HepG2 (cell line): ENCODE results near the gene OR3A3. TPM values are rescaled to one million over a fixed set of nuclear protein-coding genes. Genes with fewer than 3 reads are reported as not detected.

Source experiments
- ATAC-seq: fragments of 200-7000 bp; cut with Tn5 transposase; 3 replicates; pipeline ENCODE4 v1.9.1; 2020; ENCODE audit warnings: mild to moderate bottlenecking, moderate library complexity
- BruUV-seq: library from RNA; stranded (reverse); fragments of 400-500 nt; replicated peaks from 2 replicates; lab custom pipeline; 2021; lab: Mats Ljungman, UMichigan
- CTCF ChIA-PET: fragments of 300-600 bp; formaldehyde crosslinking; extraction: SDS; loops from one replicate; lab custom pipeline; 2021; ENCODE audit warnings: low total read pairs, inconsistent platforms, low intra/inter-chr PET ratio; lab: Yijun Ruan, JAX
- POLR2A ChIA-PET: fragments of 350-600 bp; sonication (Branson Sonifier 250); formaldehyde crosslinking; loops from one replicate; lab custom pipeline; 2020; ENCODE audit warnings: antibody characterized with exemption, inconsistent platforms; lab: Yijun Ruan, JAX
- DNase-seq: peaks from one replicate; pipeline ENCODE4 v3.0.0-alpha.2; 2015; ENCODE audit warnings: low spot score
- FAIRE-seq: peaks from 3 replicates; lab custom pipeline; 2011; peaks lifted over from hg19 to GRCh38; lab: Jason Lieb, UNC
- H2AFZ ChIP-seq: one replicate; pipeline ENCODE4 v1.6.1; 2011; ENCODE audit warnings: low read length, inconsistent platforms
- H3K27ac ChIP-seq: fragments of 300-600 bp; 3 replicates; pipeline ENCODE4 v1.8.0; 2011; ENCODE audit warnings: mixed run types, mild to moderate bottlenecking, mixed read lengths, low read length, inconsistent platforms; ENCODE audit not compliant: insufficient read depth; ENCODE audit errors: extremely low read length
- H3K27me3 ChIP-seq, 2 experiments: fragments of 200-600 bp in 1 of 2; 2 replicates in 1 of 2; 3 replicates in 1 of 2; pipeline versions ENCODE4 v1.6.0 to v1.8.0; 2011; ENCODE audit warnings: low read length in 2 of 2, mild to moderate bottlenecking in 2 of 2, moderate library complexity in 2 of 2, inconsistent platforms in 1 of 2; ENCODE audit not compliant: insufficient read depth in 2 of 2, control insufficient read depth in 1 of 2
- H3K36me3 ChIP-seq, 2 experiments: fragments of 200-600 bp in 1 of 2; replicated peaks in 1 of 2; 2 replicates in 1 of 2; 3 replicates in 1 of 2; pipeline versions ENCODE4 v1.5.1 to v1.8.0; 2011; ENCODE audit warnings: low read length in 2 of 2, inconsistent platforms in 1 of 2; ENCODE audit not compliant: insufficient read depth in 2 of 2, control insufficient read depth in 1 of 2
- H3K4me1 ChIP-seq: 2 replicates; pipeline ENCODE4 v1.5.1; 2012; ENCODE audit warnings: low read length, inconsistent platforms; ENCODE audit not compliant: insufficient read depth
- H3K4me2 ChIP-seq: 2 replicates; pipeline ENCODE4 v1.6.0; 2011; ENCODE audit warnings: low read depth, low read length, inconsistent platforms
- H3K4me3 ChIP-seq, 3 experiments: fragments of 200-600 bp in 1 of 3; sonication (generic), shearing (Covaris generic) in 1 of 3; replicated peaks in 1 of 3; 2 replicates each; pipeline ENCODE4 v1.5.1; 2011 to 2016; ENCODE audit warnings: low read length in 3 of 3, inconsistent platforms in 2 of 3, low read depth in 2 of 3, mild to moderate bottlenecking in 2 of 3, control low read depth in 1 of 3, mixed read lengths in 1 of 3; ENCODE audit not compliant: insufficient read depth in 1 of 3
- H3K79me2 ChIP-seq: one replicate; pipeline ENCODE4 v1.6.1; 2011; ENCODE audit warnings: low read length, inconsistent platforms; ENCODE audit not compliant: insufficient read depth
- H3K9ac ChIP-seq: 2 replicates; pipeline ENCODE4 v1.6.0; 2011; ENCODE audit warnings: mild to moderate bottlenecking, low read depth, low read length, inconsistent platforms; ENCODE audit not compliant: insufficient read depth
- H3K9me3 ChIP-seq: 2 replicates; pipeline ENCODE4 v1.5.1; 2012; ENCODE audit warnings: mild to moderate bottlenecking, low read length
- H4K20me1 ChIP-seq: 2 replicates; pipeline ENCODE4 v1.6.0; 2011; ENCODE audit warnings: inconsistent platforms, mild to moderate bottlenecking, low read length, moderate library complexity; ENCODE audit not compliant: insufficient read depth
- CCDC6 ChIP-seq: sonication (generic); formaldehyde crosslinking; IDR thresholded peaks from 2 replicates; pipeline ENCODE4 v1.8.1; 2022; ENCODE audit warnings: mild to moderate bottlenecking, missing genetic modification reagents, moderate library complexity
- DNMT1 ChIP-seq: sonication (generic); formaldehyde crosslinking; IDR thresholded peaks from 2 replicates; pipeline ENCODE4 v1.5.1; 2020; ENCODE audit warnings: mild to moderate bottlenecking, missing genetic modification reagents
- FUBP1 ChIP-seq: sonication (generic); formaldehyde crosslinking; IDR thresholded peaks from 2 replicates; pipeline ENCODE4 v1.5.1; 2020; ENCODE audit warnings: missing genetic modification reagents, mild to moderate bottlenecking, borderline replicate concordance
- HINFP ChIP-seq: sonication (generic); formaldehyde crosslinking; IDR thresholded peaks from 2 replicates; pipeline ENCODE4 v1.4.0; 2020; ENCODE audit warnings: low read depth, mild to moderate bottlenecking, missing genetic modification reagents
- KAT2B ChIP-seq: fragments of 150-350 bp; IDR thresholded peaks from 2 replicates; pipeline ENCODE4 v1.6.1; 2014; ENCODE audit warnings: low read depth, low read length, borderline replicate concordance
- MTF2 ChIP-seq: sonication (generic); formaldehyde crosslinking; IDR thresholded peaks from 2 replicates; pipeline ENCODE4 v1.5.0; 2020; ENCODE audit warnings: missing genetic modification reagents, borderline replicate concordance
- NFIC ChIP-seq: IDR thresholded peaks from 2 replicates; pipeline ENCODE4 v1.6.1; 2012; ENCODE audit warnings: mild to moderate bottlenecking, low read length, inconsistent platforms
- NONO ChIP-seq, 2 experiments: fragments of 450-650 bp in 1 of 2; sonication (generic) in 1 of 2; formaldehyde crosslinking in 1 of 2; IDR thresholded peaks in 1 of 2; conservative IDR thresholded peaks in 1 of 2; 2 replicates each; pipeline versions ENCODE4 v1.6.1 to v1.8.0; 2017 to 2022; ENCODE audit warnings: mild to moderate bottlenecking in 1 of 2, missing genetic modification reagents in 1 of 2, moderate library complexity in 1 of 2
- SATB2 ChIP-seq: sonication (generic); formaldehyde crosslinking; IDR thresholded peaks from 2 replicates; pipeline ENCODE4 v1.5.0; 2020; ENCODE audit warnings: missing genetic modification reagents
- TOE1 ChIP-seq: sonication (generic); formaldehyde crosslinking; IDR thresholded peaks from 2 replicates; pipeline ENCODE4 v1.4.0; 2020; ENCODE audit warnings: mild to moderate bottlenecking, missing genetic modification reagents
- ZNF414 ChIP-seq: sonication (generic); formaldehyde crosslinking; IDR thresholded peaks from 2 replicates; pipeline ENCODE4 v1.5.0; 2020; ENCODE audit warnings: missing genetic modification reagents
- ZNF44 ChIP-seq: sonication (generic); formaldehyde crosslinking; IDR thresholded peaks from 2 replicates; pipeline ENCODE4 v1.5.1; 2020; ENCODE audit warnings: mild to moderate bottlenecking, missing genetic modification reagents
- ZNF564 ChIP-seq: sonication (generic); formaldehyde crosslinking; IDR thresholded peaks from 2 replicates; pipeline ENCODE4 v1.8.1; 2023; ENCODE audit warnings: mild to moderate bottlenecking, missing genetic modification reagents
- ZNF704 ChIP-seq: sonication (generic); formaldehyde crosslinking; IDR thresholded peaks from 2 replicates; pipeline ENCODE4 v1.8.1; 2023; ENCODE audit warnings: mild to moderate bottlenecking, inconsistent platforms, moderate library complexity, missing genetic modification reagents, borderline replicate concordance
- ZNF766 ChIP-seq: sonication (generic); formaldehyde crosslinking; IDR thresholded peaks from 2 replicates; pipeline ENCODE4 v1.5.0; 2020; ENCODE audit warnings: missing genetic modification reagents, borderline replicate concordance
- ZNF850 ChIP-seq: sonication (generic); formaldehyde crosslinking; conservative IDR thresholded peaks from 2 replicates; pipeline ENCODE4 v1.9.0; 2021; ENCODE audit warnings: mild to moderate bottlenecking, missing genetic modification reagents
- WGBS: methylation state at CpG from one replicate; pipeline ENCODE4 v1.1.6; 2017; ENCODE audit warnings: low lambda C conversion rate; 5-methylcytosine and 5-hydroxymethylcytosine counted together
- in situ Hi-C: cut with HindIII; loops from 2 replicates; pipeline ENCODE4 v1.10.0; 2017; ENCODE audit warnings: low pct_unique_long_range_greater_than_20kb; ENCODE audit not compliant: extremely low pct_ligation_motif_present
- intact Hi-C: fragments of 100-400 bp; cut with micrococcal nuclease; formaldehyde crosslinking; loops from one replicate; pipeline ENCODE4 v1.10.0; 2022; ENCODE audit not compliant: unreplicated experiment
- polyA plus RNA-seq, 8 experiments: library from polyadenylated mRNA; depleted of rRNA in 3 of 8; stranded (reverse) in 7 of 8; unstranded in 1 of 8; fragments of >200 nt; fragmentation: Illumina TruSeq in 4 of 8; extraction: Trizol in 4 of 8; gene quantifications; 2 replicates each; pipeline versions ENCODE4 v1.2.1 to v1.2.3, GENCODE V29; 2011 to 2016; ENCODE audit warnings: low read depth in 4 of 8, missing spikeins in 1 of 8, mixed read lengths in 1 of 8; ENCODE audit not compliant: insufficient read depth in 1 of 8
- total RNA-seq, 5 experiments: library from RNA; depleted of rRNA; stranded (reverse); fragments of >200 nt; fragmentation: Illumina TruSeq; extraction: Trizol; gene quantifications; 2 replicates each; pipeline ENCODE4 v1.2.3, GENCODE V29; 2016; ENCODE audit warnings: low read depth in 1 of 5

OR3A3 gene
- total and polyA plus RNA-seq, 2 of the 13 experiments (the other 11 are each of a cell fraction or from before 2014, with no cell fraction given): not detected

GRCh38 chr17:3471599-3471998 is 60.4 kb downstream of the OR3A3 start, which contains the start of gene SPATA22:
SPATA22 (minus strand) TSS chr17:3471819; CDS start chr17:3469325, 2,494 bp downstream.
- no peak within 1 kb of the TSS for H3K9ac ChIP-seq
- H3K36me3 ChIP-seq: no peaks in the 10 kb centered on the region
- H3K9me3 ChIP-seq: no peaks in the 10 kb centered on the region
- FAIRE-seq: no peak
- in situ Hi-C loops (no loop called here), intact Hi-C loops (loop anchor here (5.0 kb wide), 1 partner anchor 61 kb away; no protein-coding TSS in a partner anchor)
- H4K20me1 ChIP-seq: no peaks in the 10 kb centered on the region
- H3K4me1 ChIP-seq: peaks cover 44% of the 10 kb centered on the region
- ChIA-PET POLR2A (no interaction called here), CTCF (no interaction called here)
- no peak within 1 kb of the TSS for H3K4me2 ChIP-seq
- BruUV-seq: no TSS peak
- no peak within 1 kb of the TSS for H3K4me3 ChIP-seq
- TF ChIP-seq SATB2 (CRISPR knock-in tag) (no peak), ZNF850 (CRISPR knock-in tag) (no peak), NONO (IDR thresholded peaks at IDR 0.05) (no peak), NONO (CRISPR knock-in tag; conservative IDR thresholded peaks at IDR 0.05) (no peak), DNMT1 (CRISPR knock-in tag) (no peak), ZNF704 (no peak), FUBP1 (CRISPR knock-in tag) (no peak), NFIC (no peak), ZNF766 (no peak), ZNF44 (no peak), HINFP (CRISPR knock-in tag) (no peak), TOE1 (CRISPR knock-in tag) (no peak), ZNF414 (no peak), KAT2B (no peak), MTF2 (CRISPR knock-in tag) (no peak), ZNF564 (CRISPR knock-in tag) (no peak), CCDC6 (CRISPR knock-in tag) (no peak)
- ATAC-seq: no peak
- H3K27ac ChIP-seq: no peak within 1 kb of the TSS
- no peaks in the 10 kb centered on the region for H3K79me2 ChIP-seq
- 96% methylated on average over 38 of the region's 38 CpGs for WGBS
- no peaks in the 10 kb centered on the region for H3K27me3 ChIP-seq
- H2AFZ ChIP-seq: no peak within 1 kb of the TSS
- DNase-seq: no peak
